ENCODE data around the gene FREY1.

- TF ChIP-seq POLR2A (IDR thresholded peaks at IDR 0.05; ENCODE audit: low read length) (no peak), GATA1 (IDR thresholded peaks at IDR 0.05; ENCODE audit: low read depth, low read length) (no peak)
Measured at GRCh38 chr11:45892856-45893255, 14.2 kb downstream of the FREY1 start.

Data from erythroblast (primary cell).